HG03460 (cell line): Measurements from ENCODE around the gene KLHDC4.
"Not testable (repeated sequence)": the region's sequence is repeated elsewhere in the genome, so short reads cannot be mapped to it uniquely, and the experiment has no call there.

Experiments used
- ATAC-seq: cut with Tn5 transposase; IDR thresholded peaks from one replicate; pipeline ENCODE4 v1.9.1; 2021; ENCODE audit not compliant: unreplicated experiment

Gene KLHDC4

GRCh38 chr16:87744750-87745514, 20.9 kb downstream of the KLHDC4 start:
- no peak for ATAC-seq

- no peak for ATAC-seq
These were observed 22.9 kb downstream of the KLHDC4 start for GRCh38 chr16:87742781-87743490.

GRCh38 chr16:87741700-87742415, 23.9 kb downstream of the KLHDC4 start:
- no peak for ATAC-seq

- ATAC-seq: no peak
These were observed 24.8 kb downstream of the KLHDC4 start for GRCh38 chr16:87740909-87741424.

- ATAC-seq: no peak
These were observed 25.3 kb downstream of the KLHDC4 start for GRCh38 chr16:87740441-87740840.

- no peak for ATAC-seq
These were observed 26.0 kb downstream of the KLHDC4 start for GRCh38 chr16:87739801-87740200.

GRCh38 chr16:87736008-87736382, 29.8 kb downstream of the KLHDC4 start:
- no peak for ATAC-seq

- no peak for ATAC-seq
These were observed 30.3 kb downstream of the KLHDC4 start for GRCh38 chr16:87735270-87736007.

- ATAC-seq: no peak
These were observed 31.1 kb downstream of the KLHDC4 start for GRCh38 chr16:87734644-87735043.

GRCh38 chr16:87733190-87733589, 32.6 kb downstream of the KLHDC4 start:
- no peak for ATAC-seq

GRCh38 chr16:87731607-87732006, 34.2 kb downstream of the KLHDC4 start:
- ATAC-seq: no peak

GRCh38 chr16:87729266-87729954, 36.4 kb downstream of the KLHDC4 start:
- ATAC-seq: no peak

GRCh38 chr16:87728026-87728425, 37.8 kb downstream of the KLHDC4 start:
- no peak for ATAC-seq

GRCh38 chr16:87727346-87727745, 38.4 kb downstream of the KLHDC4 start:
- no peak for ATAC-seq

- ATAC-seq: not testable (repeated sequence)
These were observed 39.2 kb downstream of the KLHDC4 start for GRCh38 chr16:87726577-87726976.

- no peak for ATAC-seq
These were observed 40.1 kb downstream of the KLHDC4 start for GRCh38 chr16:87725596-87726235.

GRCh38 chr16:87724490-87725291, 41.1 kb downstream of the KLHDC4 start:
- peak; percentile 48 for ATAC-seq

- peak; percentile 55 for ATAC-seq
These were observed 42.6 kb downstream of the KLHDC4 start for GRCh38 chr16:87723226-87723623.

- ATAC-seq: no peak
These were observed 43.1 kb downstream of the KLHDC4 start for GRCh38 chr16:87722590-87723225.
